HG02885 (cell line): Measurements from ENCODE around the gene FAM210B.
"Not testable (repeated sequence)": the region's sequence is repeated elsewhere in the genome, so short reads cannot be mapped to it uniquely, and the experiment has no call there.

Source experiments
- ATAC-seq: cut with Tn5 transposase; IDR thresholded peaks from one replicate; pipeline ENCODE4 v1.9.1; 2021; ENCODE audit warnings: mild to moderate bottlenecking; ENCODE audit not compliant: unreplicated experiment, poor library complexity

Gene FAM210B

GRCh38 chr20:56391037-56391436 lies 32.3 kb downstream of the FAM210B start:
- no peak for ATAC-seq

- ATAC-seq = peak; percentile 36
These were observed 32.9 kb downstream of the FAM210B start for GRCh38 chr20:56391596-56392131.

GRCh38 chr20:56392132-56392880 lies 33.5 kb downstream of the FAM210B start, which contains the start of the genes AURKA and CSTF1:
Gene AURKA, minus strand, starts transcription at chr20:56392215. Its CDS starts 4,018 bp downstream, at chr20:56388197.
Gene CSTF1, plus strand, starts transcription at chr20:56392645. Its CDS starts 2,908 bp downstream, at chr20:56395553.
- peak; percentile 91 for ATAC-seq

DNA sequence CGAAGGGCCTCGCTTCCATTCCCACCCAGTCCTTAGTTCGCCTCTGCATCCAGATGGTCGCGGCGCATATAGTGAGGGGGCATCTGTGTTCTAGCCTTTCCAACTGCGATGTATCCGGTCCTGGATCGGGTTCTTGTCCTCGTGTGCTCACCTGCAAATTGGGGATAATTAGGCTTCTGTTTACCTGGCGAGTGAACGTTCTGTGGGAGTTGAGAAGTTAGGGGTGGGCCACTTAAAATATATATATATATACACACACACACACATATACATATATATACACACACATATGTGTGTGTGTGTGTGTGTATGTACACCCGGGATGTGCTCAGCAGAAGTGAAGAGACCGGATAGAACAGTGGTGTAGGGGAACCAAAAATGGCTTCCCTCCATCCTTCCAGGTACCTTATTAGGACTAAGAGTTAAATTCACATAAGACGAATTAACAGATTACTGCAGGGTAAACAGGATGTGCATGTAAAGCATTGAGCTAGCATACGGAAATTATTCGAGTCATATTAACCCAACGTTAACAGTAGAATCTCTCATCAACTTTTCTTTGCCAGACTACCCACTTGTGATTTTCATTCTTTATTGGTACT lies 34.2 kb downstream of the FAM210B start:
- no peak for ATAC-seq

DNA sequence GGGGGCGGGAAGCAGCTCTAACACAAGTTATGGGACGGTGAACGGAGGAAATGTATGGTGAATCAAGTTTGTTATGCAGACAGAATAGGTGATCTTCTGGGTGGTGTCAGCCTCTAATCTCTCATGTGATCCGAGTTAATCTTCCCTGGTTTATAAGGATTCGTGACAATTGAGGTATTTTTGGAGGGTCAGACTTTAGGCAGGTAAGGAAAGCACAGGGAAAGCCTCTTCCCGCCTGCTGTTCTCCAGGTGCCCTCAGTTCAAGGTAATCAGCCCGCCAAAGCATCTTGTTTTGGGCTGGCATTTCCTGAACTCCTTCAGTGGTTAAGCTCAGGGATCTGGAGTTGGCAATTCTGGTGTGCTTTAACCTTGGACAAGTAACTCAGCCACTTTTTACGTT lies 34.9 kb downstream of the FAM210B start:
- no peak for ATAC-seq

GRCh38 chr20:56395166-56395565 lies 36.4 kb downstream of the FAM210B start:
- ATAC-seq = no peak

DNA sequence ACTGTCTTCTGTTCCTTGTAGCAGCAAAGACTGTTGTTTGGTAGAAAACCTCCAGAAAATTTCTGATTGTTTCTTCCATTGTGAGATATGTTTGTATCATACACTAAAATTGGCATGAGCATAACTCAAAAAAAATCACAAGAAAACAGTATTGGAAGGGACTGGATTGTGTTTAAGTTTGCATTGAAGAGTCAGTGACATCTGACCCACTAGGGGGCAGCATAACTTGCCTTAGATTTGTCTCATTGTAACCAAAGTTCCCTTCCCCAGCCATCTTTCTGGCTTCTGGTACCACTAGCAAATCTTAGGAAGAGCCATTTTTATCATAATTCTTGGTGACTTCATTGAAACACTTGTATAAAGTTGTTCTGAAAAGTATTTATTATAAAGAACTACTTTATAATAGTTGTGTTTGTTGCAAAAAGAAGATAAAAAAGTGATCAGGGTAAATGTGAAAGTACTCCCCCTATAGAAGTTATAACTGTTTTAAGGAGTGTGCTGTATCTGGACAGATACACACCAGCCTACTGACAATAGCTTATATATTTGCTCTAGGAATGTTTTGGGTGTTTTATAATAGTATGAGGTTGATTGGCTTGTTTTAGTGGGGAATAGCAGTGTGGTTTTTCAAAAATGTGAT lies 41.3 kb downstream of the FAM210B start:
- peak; percentile 73 for ATAC-seq

GRCh38 chr20:56403465-56403864 lies 44.7 kb downstream of the FAM210B start:
- no peak for ATAC-seq

DNA sequence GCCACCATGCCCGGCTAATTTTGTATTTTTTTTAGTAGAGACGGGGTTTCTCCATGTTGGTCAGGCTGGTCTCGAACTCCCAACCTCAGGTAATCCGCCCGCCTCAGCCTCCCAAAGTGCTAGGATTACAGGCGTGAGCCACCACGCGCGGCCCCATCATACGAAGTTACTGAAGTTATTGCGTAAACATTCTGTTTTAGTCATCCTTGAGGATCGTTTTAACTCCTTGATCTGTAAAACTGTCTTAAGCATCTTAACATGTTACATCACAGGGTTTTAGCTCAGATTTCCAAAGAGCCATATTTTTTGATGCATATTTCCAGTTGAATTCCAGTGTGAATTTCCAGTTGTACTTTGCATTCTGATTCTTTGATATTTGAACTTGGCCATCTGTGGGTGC lies 46.6 kb downstream of the FAM210B start:
- not testable (repeated sequence) for ATAC-seq

- ATAC-seq = no peak
These were observed 48.1 kb downstream of the FAM210B start for GRCh38 chr20:56406910-56407309.

DNA sequence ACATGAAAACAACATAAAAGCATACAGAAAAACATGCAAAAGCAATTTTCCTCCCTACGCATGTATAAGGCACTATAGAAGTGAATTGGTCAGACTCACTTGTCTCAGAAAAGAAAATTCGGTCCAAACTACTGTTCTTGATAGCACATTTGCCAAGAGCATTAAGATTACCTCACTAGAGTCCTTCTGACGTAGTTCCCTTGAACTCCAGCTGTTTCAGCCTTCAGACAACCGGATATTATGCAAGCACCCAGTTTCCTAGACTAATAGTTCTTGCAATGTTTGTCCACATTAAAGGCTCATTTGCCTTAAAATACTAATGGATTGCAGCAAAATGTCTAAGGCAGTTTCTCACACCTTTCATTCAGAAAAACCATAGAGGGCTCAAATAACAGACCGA lies 50.7 kb downstream of the FAM210B start:
- no peak for ATAC-seq

- ATAC-seq = no peak
These were observed 51.2 kb downstream of the FAM210B start for GRCh38 chr20:56409956-56410355.

DNA sequence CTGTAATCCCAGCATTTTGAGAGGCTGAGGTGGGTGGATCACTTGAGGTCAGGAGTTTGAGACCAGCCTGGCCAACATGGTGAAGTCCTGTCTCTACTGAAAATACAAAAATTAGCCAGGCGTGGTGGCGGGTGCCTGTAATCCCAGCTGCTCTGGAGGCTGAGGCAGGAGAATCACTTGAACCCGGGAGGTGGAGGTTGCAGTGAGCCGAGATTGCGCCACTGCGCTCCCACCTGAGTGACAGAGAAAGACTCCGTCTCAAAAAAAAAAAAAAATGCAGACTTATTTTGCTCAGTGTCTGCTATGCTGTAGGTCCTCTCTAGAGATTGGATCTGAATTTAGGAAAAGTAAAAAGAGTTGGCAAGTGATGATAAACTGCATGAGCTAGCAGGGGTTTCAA lies 52.5 kb downstream of the FAM210B start:
- ATAC-seq = not testable (repeated sequence)

DNA sequence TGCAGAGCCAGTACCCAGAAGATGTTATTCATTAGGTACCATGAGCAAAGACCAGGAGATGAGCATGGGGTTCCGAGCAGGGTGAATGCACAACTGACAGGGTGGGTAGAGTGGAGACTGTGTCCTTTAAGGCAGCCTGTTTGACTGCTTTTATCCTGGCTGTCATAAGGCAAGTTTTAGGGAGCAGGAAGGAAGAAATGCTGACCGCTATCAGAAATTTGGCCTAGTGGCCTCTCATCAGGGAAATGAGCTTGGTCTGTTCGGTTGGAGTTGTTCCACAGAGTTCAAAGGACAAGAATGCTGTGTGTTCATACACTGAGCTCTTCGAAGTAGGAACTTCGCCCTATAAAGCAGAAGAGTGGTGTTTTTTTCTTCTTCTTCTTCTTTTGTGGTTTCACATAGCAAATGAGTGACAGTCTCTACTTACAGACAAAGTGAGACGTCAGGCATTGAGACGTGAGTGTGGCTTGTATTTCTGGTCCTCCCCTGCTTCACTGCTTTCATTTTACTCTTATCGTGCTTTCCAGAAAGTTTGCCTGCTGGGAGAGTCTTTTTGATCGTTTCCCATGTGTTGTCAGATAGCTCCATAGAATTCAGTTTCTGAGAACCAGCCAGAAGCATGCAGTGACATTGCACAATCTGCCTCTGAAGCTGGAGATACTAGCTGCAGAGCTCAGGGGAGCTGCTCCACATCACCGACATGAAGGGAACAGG lies 53.1 kb downstream of the FAM210B start, which contains the start of gene CASS4:
TSS of gene CASS4 (plus strand) at position 502 of the 714 bp plus-strand sequence. CDS start at position 701, 199 bp downstream.
- ATAC-seq = no peak

DNA sequence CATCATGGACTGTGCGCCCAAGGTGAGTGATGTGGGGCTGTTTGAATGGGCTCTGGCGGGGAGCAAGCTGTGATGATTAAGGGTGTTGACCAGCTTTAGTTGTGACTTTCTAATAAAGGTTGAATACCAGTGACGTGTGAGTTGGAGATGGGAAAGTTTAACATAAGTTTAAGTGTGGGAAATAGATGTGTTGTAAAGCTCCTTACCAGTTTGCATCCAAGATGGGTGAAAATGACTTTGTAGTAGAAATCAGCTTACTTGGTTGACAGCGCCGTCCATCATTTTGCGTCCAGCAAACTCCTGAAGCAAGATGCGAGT lies 53.7 kb downstream of the FAM210B start:
- no peak for ATAC-seq

- no peak for ATAC-seq
These were observed 54.2 kb downstream of the FAM210B start for GRCh38 chr20:56412949-56413348.

GRCh38 chr20:56414842-56415765 lies 56.3 kb downstream of the FAM210B start:
- ATAC-seq = no peak

- no peak for ATAC-seq
These were observed 58.6 kb downstream of the FAM210B start for GRCh38 chr20:56417402-56417801.

- no peak for ATAC-seq
These were observed 59.1 kb downstream of the FAM210B start for GRCh38 chr20:56417911-56418310.
